Keratinocyte (primary cell): ENCODE measurements around the gene NEIL1.

Experiments used
- EZH2 ChIP-seq: IDR thresholded peaks from one replicate; pipeline ENCODE4 v1.6.1; 2012; ENCODE audit warnings: inconsistent platforms, mild to moderate bottlenecking, low read length, moderate library complexity
- TF ChIP-seq, protein P1 (sequence below), 3 experiments: IDR thresholded peaks in 1 of 3; conservative IDR thresholded peaks in 1 of 3; optimal IDR thresholded peaks in 1 of 3; 2 replicates in 2 of 3; 3 replicates in 1 of 3; pipeline versions ENCODE3 to v1.5.1; 2011; ENCODE audit warnings: low read length in 3 of 3, mild to moderate bottlenecking in 3 of 3, moderate library complexity in 2 of 3, control low read depth in 1 of 3, inconsistent platforms in 1 of 3; ENCODE audit not compliant: insufficient read depth in 2 of 3; ENCODE audit errors: extremely low read depth in 1 of 3

DNA sequence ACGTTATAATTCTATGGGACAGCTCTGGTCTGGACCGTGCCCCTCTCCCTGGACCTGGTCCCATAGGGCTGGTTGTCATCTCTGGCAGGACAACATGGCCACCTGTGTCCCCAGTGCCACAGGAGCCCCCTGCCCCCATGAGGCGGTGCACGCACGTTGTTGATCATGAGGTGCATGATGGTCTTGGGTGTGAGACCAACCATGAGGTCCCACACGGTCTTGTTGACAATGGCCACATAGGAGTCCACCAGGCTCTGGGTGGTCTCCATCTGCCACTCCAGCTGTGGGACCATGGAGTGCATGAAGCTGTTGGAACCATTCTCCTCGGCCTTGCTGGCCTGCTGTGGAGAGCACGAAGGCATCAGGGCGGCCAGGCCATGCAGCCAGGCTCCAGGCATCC is 44.5 kb upstream of the NEIL1 start:
- TF ChIP-seq, protein P1, sequence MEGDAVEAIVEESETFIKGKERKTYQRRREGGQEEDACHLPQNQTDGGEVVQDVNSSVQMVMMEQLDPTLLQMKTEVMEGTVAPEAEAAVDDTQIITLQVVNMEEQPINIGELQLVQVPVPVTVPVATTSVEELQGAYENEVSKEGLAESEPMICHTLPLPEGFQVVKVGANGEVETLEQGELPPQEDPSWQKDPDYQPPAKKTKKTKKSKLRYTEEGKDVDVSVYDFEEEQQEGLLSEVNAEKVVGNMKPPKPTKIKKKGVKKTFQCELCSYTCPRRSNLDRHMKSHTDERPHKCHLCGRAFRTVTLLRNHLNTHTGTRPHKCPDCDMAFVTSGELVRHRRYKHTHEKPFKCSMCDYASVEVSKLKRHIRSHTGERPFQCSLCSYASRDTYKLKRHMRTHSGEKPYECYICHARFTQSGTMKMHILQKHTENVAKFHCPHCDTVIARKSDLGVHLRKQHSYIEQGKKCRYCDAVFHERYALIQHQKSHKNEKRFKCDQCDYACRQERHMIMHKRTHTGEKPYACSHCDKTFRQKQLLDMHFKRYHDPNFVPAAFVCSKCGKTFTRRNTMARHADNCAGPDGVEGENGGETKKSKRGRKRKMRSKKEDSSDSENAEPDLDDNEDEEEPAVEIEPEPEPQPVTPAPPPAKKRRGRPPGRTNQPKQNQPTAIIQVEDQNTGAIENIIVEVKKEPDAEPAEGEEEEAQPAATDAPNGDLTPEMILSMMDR (optimal IDR thresholded peaks at IDR 0.05 in 1 of 3, IDR thresholded peaks at IDR 0.05 in 1 of 3, conservative IDR thresholded peaks at IDR 0.05 in 1 of 3; ENCODE audit: extremely low read depth in 1 of 3, insufficient read depth in 2 of 3, low read length in 3 of 3) = no peak
- TF ChIP-seq EZH2 = no peak
